ENCODE results near the gene TRABD2B. TPM values are rescaled to one million over a fixed set of nuclear protein-coding genes. Genes with fewer than 3 reads are reported as not detected.

TRABD2B gene
- total and polyA plus RNA-seq, 8 donors = 0.99 to 5.2 (median 3.3) TPM

DNA sequence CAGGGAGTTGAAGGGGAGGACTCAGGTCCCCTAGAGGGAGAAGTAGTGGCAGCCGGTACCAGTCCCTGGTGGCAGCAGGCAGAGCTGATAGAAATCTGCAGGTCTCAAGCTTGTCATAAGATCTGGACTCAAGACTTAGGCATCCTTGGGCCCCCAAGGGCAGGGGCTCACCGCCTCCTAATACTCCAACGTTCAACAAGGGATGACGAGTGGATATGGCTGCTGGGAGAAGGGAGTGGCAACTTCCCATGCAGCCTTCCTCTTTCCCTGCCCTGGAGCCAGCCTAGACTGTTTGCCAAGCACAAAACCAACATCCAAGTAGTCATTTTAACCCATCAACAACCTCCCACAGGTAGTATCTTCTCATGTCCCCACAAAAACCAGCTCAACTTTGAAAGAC lies 6.9 kb downstream of the TRABD2B start:
- Histone ChIP-seq H3K9me3 (no peaks in the 10 kb centered on the region), H3K4me3 (no peak overlapping the region), H3K4me1 (peaks cover 0 to 3% of the 10 kb centered on the region in 2 donors), H3K27me3 (peaks cover 0 to 76% of the 10 kb centered on the region in 2 donors), H3K36me3 (no peaks in the 10 kb centered on the region), H3K27ac (no peak overlapping the region)
- DNase-seq (no peak), ATAC-seq (no peak)
- TF ChIP-seq, protein P1, sequence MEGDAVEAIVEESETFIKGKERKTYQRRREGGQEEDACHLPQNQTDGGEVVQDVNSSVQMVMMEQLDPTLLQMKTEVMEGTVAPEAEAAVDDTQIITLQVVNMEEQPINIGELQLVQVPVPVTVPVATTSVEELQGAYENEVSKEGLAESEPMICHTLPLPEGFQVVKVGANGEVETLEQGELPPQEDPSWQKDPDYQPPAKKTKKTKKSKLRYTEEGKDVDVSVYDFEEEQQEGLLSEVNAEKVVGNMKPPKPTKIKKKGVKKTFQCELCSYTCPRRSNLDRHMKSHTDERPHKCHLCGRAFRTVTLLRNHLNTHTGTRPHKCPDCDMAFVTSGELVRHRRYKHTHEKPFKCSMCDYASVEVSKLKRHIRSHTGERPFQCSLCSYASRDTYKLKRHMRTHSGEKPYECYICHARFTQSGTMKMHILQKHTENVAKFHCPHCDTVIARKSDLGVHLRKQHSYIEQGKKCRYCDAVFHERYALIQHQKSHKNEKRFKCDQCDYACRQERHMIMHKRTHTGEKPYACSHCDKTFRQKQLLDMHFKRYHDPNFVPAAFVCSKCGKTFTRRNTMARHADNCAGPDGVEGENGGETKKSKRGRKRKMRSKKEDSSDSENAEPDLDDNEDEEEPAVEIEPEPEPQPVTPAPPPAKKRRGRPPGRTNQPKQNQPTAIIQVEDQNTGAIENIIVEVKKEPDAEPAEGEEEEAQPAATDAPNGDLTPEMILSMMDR (IDR thresholded peaks at IDR 0.05) = no peak
- intact Hi-C loops (cut with DNase I) = no loop called here

DNA sequence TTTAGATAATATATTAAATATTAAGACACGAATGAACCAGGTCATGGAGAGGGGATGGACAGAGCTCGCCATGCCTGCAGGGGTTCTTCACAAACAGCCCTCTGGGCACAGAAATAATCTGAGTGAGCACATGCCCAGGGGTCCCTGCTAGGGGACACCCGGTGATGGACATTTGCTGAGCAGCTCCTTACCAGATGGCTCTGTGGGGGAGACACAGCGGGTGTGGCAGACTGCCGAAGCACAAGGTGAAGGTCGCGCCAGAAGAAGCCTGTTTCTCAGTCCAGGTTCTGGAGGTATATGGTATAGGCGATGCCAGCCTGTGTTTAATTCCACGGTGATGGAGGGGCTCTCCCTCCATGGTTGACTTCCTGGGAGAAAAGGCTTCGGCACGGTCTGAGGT lies 9.6 kb downstream of the TRABD2B start:
- no peak for ATAC-seq

DNA sequence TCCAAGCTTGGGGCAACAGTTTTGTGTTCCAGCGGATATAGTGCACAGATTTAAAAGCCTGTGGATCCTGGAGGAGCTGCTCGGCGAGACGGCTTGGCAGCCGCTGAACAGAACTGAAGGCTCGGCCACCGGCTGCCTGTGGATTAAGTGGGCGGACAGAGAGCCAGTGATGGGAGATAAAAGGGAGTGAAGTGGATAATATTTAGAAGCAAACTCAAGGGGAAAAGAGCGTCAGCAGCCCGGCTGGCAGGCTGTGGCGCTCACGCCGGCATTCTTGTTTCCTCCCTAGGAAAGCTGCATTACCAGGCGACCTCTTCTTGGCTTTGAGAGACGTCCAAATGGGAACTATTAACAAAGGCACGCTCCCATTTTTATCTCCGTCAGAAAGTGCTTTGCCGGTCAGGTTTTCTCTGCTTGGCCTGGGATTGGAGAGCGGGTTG lies 10.4 kb downstream of the TRABD2B start:
- Histone ChIP-seq H3K27ac (peak overlapping the region in 1 of 2 donors; percentile 2), H3K4me3 (no peak overlapping the region), H3K27me3 (peaks cover 8 to 74% of the 10 kb centered on the region in 2 donors), H3K9me3 (no peaks in the 10 kb centered on the region), H3K4me1 (peaks cover 0 to 3% of the 10 kb centered on the region in 2 donors), H3K36me3 (no peaks in the 10 kb centered on the region)
- ATAC-seq = peak; percentile 68
- TF ChIP-seq, protein P1 (IDR thresholded peaks at IDR 0.05) = no peak
- intact Hi-C loops (cut with DNase I) = no loop called here
- peak in 3 of 4 donors; percentile 57 to 66 (median 57) for DNase-seq

More for the DNA sequence above, 9.6 kb downstream of the TRABD2B start:
- Histone ChIP-seq H3K36me3 (no peaks in the 10 kb centered on the region), H3K27ac (no peak overlapping the region), H3K9me3 (no peaks in the 10 kb centered on the region), H3K4me3 (no peak overlapping the region), H3K4me1 (peaks cover 0 to 3% of the 10 kb centered on the region in 2 donors), H3K27me3 (peaks cover 8 to 76% of the 10 kb centered on the region in 2 donors)
- intact Hi-C loops (cut with DNase I) = no loop called here
- TF ChIP-seq, protein P1 (IDR thresholded peaks at IDR 0.05) = no peak
- DNase-seq = peak in 1 of 4 donors; percentile 24

DNA sequence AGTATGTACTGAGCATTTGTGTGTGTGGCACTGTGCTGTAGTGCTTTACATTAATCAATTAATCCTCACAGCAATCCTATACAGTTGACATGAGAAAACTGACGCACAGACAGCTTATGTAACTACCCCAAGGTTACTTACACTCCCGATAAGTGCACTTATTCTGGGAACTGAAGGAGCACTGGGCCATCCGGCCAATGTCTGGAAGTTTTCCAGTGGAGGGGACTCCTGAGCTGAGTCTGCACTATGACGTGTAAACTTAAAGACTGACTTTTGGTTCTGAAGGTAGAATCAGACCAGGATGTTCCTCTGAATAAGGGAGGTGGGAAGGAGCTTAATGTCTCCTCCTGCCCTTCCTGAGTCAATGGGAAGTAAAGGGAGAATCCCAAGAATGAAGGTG lies 12.2 kb downstream of the TRABD2B start:
- Histone ChIP-seq H3K4me1 (peaks cover 0 to 3% of the 10 kb centered on the region in 2 donors), H3K9me3 (no peaks in the 10 kb centered on the region), H3K27me3 (peaks cover 8 to 65% of the 10 kb centered on the region in 2 donors), H3K36me3 (no peaks in the 10 kb centered on the region), H3K4me3 (no peak overlapping the region), H3K27ac (no peak overlapping the region)
- intact Hi-C loops (cut with DNase I) = no loop called here
- ATAC-seq (no peak), DNase-seq (no peak)
- TF ChIP-seq, protein P1 (IDR thresholded peaks at IDR 0.05) = no peak

DNA sequence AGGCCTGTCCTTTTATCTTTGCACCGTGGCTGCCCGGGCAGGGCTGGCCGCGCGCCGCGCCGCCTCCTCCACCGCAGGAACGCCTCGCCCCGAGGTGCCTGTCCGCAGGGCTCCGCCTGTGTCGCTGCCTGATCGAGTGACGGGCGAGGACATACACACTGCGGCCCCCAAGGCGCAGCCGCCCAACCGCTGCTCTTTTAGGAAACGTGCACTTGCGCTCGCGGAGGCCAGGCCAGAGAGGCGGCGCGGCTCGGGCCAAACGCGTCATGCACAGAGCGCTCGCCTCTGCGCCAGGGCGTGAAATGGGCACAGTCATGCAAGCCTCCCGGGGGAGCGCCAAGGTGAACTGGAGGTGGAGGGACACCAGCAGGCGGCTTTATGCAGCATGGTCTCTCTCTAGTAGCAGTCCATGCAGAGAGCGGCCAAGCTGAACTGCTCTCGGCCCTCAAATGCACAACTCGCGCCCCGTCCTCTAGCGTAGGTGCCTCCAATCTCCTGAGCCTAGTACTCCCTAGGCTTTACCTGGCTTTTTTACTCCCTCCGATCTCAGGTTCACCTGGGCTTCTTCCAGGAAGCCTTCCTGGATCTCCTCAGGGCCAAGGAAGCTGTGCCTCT lies 12.9 kb downstream of the TRABD2B start:
- no peaks in the 10 kb centered on the region for H3K9me3 ChIP-seq
- H3K36me3 ChIP-seq = no peaks in the 10 kb centered on the region
- no peak overlapping the region for H3K27ac ChIP-seq
- TF ChIP-seq, protein P1 (IDR thresholded peaks at IDR 0.05) = no peak
- H3K4me3 ChIP-seq = no peak overlapping the region
- peak; percentile 16 for ATAC-seq
- peaks cover 8 to 65% of the 10 kb centered on the region in 2 donors for H3K27me3 ChIP-seq
- peak in 2 of 4 donors; percentile 34 to 79 for DNase-seq
- intact Hi-C loops (cut with DNase I) = no loop called here
- H3K4me1 ChIP-seq = peaks cover 0 to 3% of the 10 kb centered on the region in 2 donors
